K562 (cell line): ENCODE results near the gene CDK14. TPM values are rescaled to one million over a fixed set of nuclear protein-coding genes. Genes with fewer than 3 reads are reported as not detected.

Experiments
- ATAC-seq: fragments of 200-7000 bp; cut with Tn5 transposase; 3 replicates; pipeline ENCODE4 v1.9.1; 2020; ENCODE audit warnings: moderate library complexity
- BruUV-seq: library from RNA; stranded (reverse); fragments of 400-500 nt; replicated peaks from 2 replicates; lab custom pipeline; 2021; lab: Mats Ljungman, UMichigan
- CTCF ChIA-PET: fragments of 300-600 bp; formaldehyde crosslinking; extraction: SDS; loops from one replicate; lab custom pipeline; 2021; ENCODE audit warnings: low intra/inter-chr PET ratio; lab: Yijun Ruan, JAX
- POLR2A ChIA-PET: fragments of 300-600, 350-650 bp; sonication (Branson Sonifier 250); formaldehyde crosslinking; extraction: SDS; loops from one replicate; lab custom pipeline; 2021; ENCODE audit warnings: antibody characterized with exemption, inconsistent platforms; lab: Yijun Ruan, JAX
- DNase-seq, 4 experiments: peaks; one replicate each; pipeline versions ENCODE4 v3.0.0 to v3.0.0-alpha.2; 2011 to 2018; ENCODE audit warnings: low spot score in 3 of 4, mixed read lengths in 3 of 4; ENCODE audit errors: extremely low read depth in 1 of 4
- FAIRE-seq: peaks from 2 replicates; lab custom pipeline; 2011; peaks lifted over from hg19 to GRCh38; lab: Jason Lieb, UNC
- H2AFZ ChIP-seq: 2 replicates; pipeline ENCODE4 v1.6.0; 2011; ENCODE audit warnings: low read depth, low read length, control low read depth, inconsistent platforms
- H3K27ac ChIP-seq: fragments of 200-600 bp; 3 replicates; pipeline ENCODE4 v1.8.0; 2011; ENCODE audit warnings: low read depth, mild to moderate bottlenecking, control low read depth, inconsistent platforms, low read length, moderate library complexity, mixed read lengths; ENCODE audit errors: extremely low read depth
- H3K27me3 ChIP-seq, 2 experiments: fragments of 300-600 bp in 1 of 2; 2 replicates in 1 of 2; 3 replicates in 1 of 2; pipeline versions ENCODE4 v1.6.0 to v1.8.0; 2011; ENCODE audit warnings: inconsistent platforms in 2 of 2, low read length in 2 of 2, mild to moderate bottlenecking in 1 of 2, mixed read lengths in 1 of 2, moderate library complexity in 1 of 2; ENCODE audit not compliant: control insufficient read depth in 2 of 2, insufficient read depth in 2 of 2
- H3K36me3 ChIP-seq: fragments of 300-600 bp; 3 replicates; pipeline ENCODE4 v1.8.0; 2011; ENCODE audit warnings: mild to moderate bottlenecking, low read length, inconsistent platforms; ENCODE audit not compliant: control insufficient read depth, insufficient read depth
- H3K4me1 ChIP-seq, 2 experiments: fragments of 200-600 bp in 1 of 2; replicated peaks in 1 of 2; 2 replicates in 1 of 2; 3 replicates in 1 of 2; pipeline versions ENCODE4 v1.5.1 to v1.8.0; 2011; ENCODE audit warnings: inconsistent platforms in 2 of 2, low read length in 2 of 2, mild to moderate bottlenecking in 1 of 2, mixed read lengths in 1 of 2, moderate library complexity in 1 of 2; ENCODE audit not compliant: control insufficient read depth in 2 of 2, insufficient read depth in 2 of 2
- H3K4me2 ChIP-seq: 2 replicates; pipeline ENCODE4 v1.6.1; 2011; ENCODE audit warnings: low read length, control low read depth, inconsistent platforms, mixed read lengths; ENCODE audit not compliant: insufficient read depth
- H3K4me3 ChIP-seq: fragments of 200-600 bp; sonication (generic), shearing (Covaris generic); 2 replicates; pipeline ENCODE4 v1.5.1; 2016; ENCODE audit warnings: control low read depth, inconsistent platforms
- H3K79me2 ChIP-seq: fragments of 200-600 bp; 3 replicates; pipeline ENCODE4 v1.8.0; 2011; ENCODE audit warnings: low read length, inconsistent platforms; ENCODE audit not compliant: control insufficient read depth, insufficient read depth
- H3K9ac ChIP-seq, 2 experiments: 2 replicates each; pipeline versions ENCODE4 v1.6.0 to v1.6.1; 2011; ENCODE audit warnings: low read depth in 2 of 2, low read length in 2 of 2, control low read depth in 1 of 2, inconsistent platforms in 1 of 2, mild to moderate bottlenecking in 1 of 2, mixed read lengths in 1 of 2; ENCODE audit not compliant: insufficient read depth in 1 of 2
- H3K9me1 ChIP-seq: one replicate; pipeline ENCODE4 v1.6.0; 2011; ENCODE audit warnings: inconsistent platforms, mild to moderate bottlenecking, low read length, moderate library complexity; ENCODE audit not compliant: control insufficient read depth, insufficient read depth
- H3K9me3 ChIP-seq: replicated peaks from 2 replicates; pipeline ENCODE4 v1.5.1; 2011; ENCODE audit warnings: low read depth, low read length, inconsistent platforms; ENCODE audit not compliant: control insufficient read depth, insufficient read depth
- H4K20me1 ChIP-seq: replicated peaks from 2 replicates; pipeline ENCODE4 v1.6.1; 2011; ENCODE audit warnings: low read length, inconsistent platforms, mixed read lengths; ENCODE audit not compliant: control insufficient read depth, insufficient read depth
- GTF2F1 ChIP-seq: IDR thresholded peaks from 2 replicates; pipeline ENCODE4 v1.6.1; 2011; ENCODE audit warnings: low read depth, low read length, improper control_type of control experiment
- HOXB6 ChIP-seq: fragments of 250-450 bp; sonication (Bioruptor Pico); IDR thresholded peaks from 2 replicates; pipeline ENCODE4 v1.5.1; 2022; ENCODE audit warnings: mild to moderate bottlenecking, borderline replicate concordance
- PHB ChIP-seq: fragments of 250-450 bp; sonication (Bioruptor Pico); IDR thresholded peaks from 2 replicates; pipeline ENCODE4 v1.5.0; 2021
- POLR2B ChIP-seq: fragments of 450-650 bp; IDR thresholded peaks from 2 replicates; pipeline ENCODE4 v1.6.1; 2018; ENCODE audit warnings: low read depth; ENCODE audit not compliant: partially characterized antibody
- PTBP1 ChIP-seq: fragments of 200-400 bp; formaldehyde crosslinking; IDR thresholded peaks from 2 replicates; pipeline ENCODE4 v1.6.1; 2017; ENCODE audit warnings: low read depth, low read length
- SNRNP70 ChIP-seq: fragments of 200-400 bp; formaldehyde crosslinking; optimal IDR thresholded peaks from 2 replicates; pipeline ENCODE3; 2017; ENCODE audit warnings: low read depth, low read length
- TAF15 ChIP-seq: fragments of 200-400 bp; formaldehyde crosslinking; IDR thresholded peaks from 2 replicates; pipeline ENCODE4 v1.6.1; 2017; ENCODE audit warnings: mild to moderate bottlenecking, low read depth, low read length, moderate library complexity
- TFAP4 ChIP-seq: sonication (generic); formaldehyde crosslinking; IDR thresholded peaks from 2 replicates; pipeline ENCODE4 v1.8.0; 2022; ENCODE audit warnings: missing genetic modification reagents, mild to moderate bottlenecking, moderate library complexity, borderline replicate concordance
- THRB ChIP-seq: fragments of 450-650 bp; formaldehyde crosslinking; conservative IDR thresholded peaks from 2 replicates; pipeline ENCODE4 v1.4.0; 2022; ENCODE audit warnings: mild to moderate bottlenecking, missing genetic modification characterization
- U2AF2 ChIP-seq: fragments of 200-400 bp; formaldehyde crosslinking; optimal IDR thresholded peaks from 2 replicates; pipeline ENCODE3; 2017; ENCODE audit warnings: low read depth, mild to moderate bottlenecking, low read length
- ZC3H8 ChIP-seq: fragments of 450-650 bp; IDR thresholded peaks from 2 replicates; pipeline ENCODE4 v1.6.1; 2017
- ZNF212 ChIP-seq: fragments of 450-650 bp; formaldehyde crosslinking; IDR thresholded peaks from 2 replicates; pipeline ENCODE4 v1.4.0; 2020; ENCODE audit warnings: mild to moderate bottlenecking
- ZNF507 ChIP-seq: conservative IDR thresholded peaks from 2 replicates; pipeline ENCODE4 v1.6.1; 2017; ENCODE audit warnings: missing genetic modification characterization, missing compliant biosample characterization
- ZNF644 ChIP-seq: fragments of 200-800 bp; sonication (Bioruptor generic); IDR thresholded peaks from 2 replicates; pipeline ENCODE4 v1.6.1; 2016; ENCODE audit warnings: low read depth, missing genetic modification characterization, missing compliant biosample characterization
- WGBS: fragments of 100-300 bp; shearing (Covaris generic); methylation state at CpG from one replicate; pipeline ENCODE4 v1.1.6; 2016; ENCODE audit warnings: low coverage, mixed read lengths; ENCODE audit not compliant: insufficient coverage; ENCODE audit errors: missing lambda C conversion rate; 5-methylcytosine and 5-hydroxymethylcytosine counted together
- in situ Hi-C: fragments of 300-500 bp; cut with MboI; formaldehyde crosslinking; loops from 4 replicates; pipeline ENCODE4 v1.15.0; 2018; ENCODE audit warnings: inconsistent platforms, mixed read lengths
- intact Hi-C: fragments of 100-400 bp; cut with micrococcal nuclease; formaldehyde crosslinking; loops from 2 replicates; pipeline ENCODE4 v1.14.2; 2022
- polyA plus RNA-seq, 8 experiments: library from polyadenylated mRNA; depleted of rRNA in 4 of 8; stranded (reverse) in 5 of 8; unstranded in 3 of 8; fragments of >200 nt; fragmentation: Nextera tagmentation in 2 of 8; fragmentation: Illumina TruSeq in 1 of 8; extraction: Ambion mirVana in 2 of 8; extraction: Trizol in 1 of 8; gene quantifications; 2 replicates each; pipeline versions ENCODE4 v1.2.1 to v1.2.3, GENCODE V29; 2011 to 2014; ENCODE audit warnings: inconsistent platforms in 1 of 8, missing spikeins in 1 of 8
- total RNA-seq, 7 experiments: library from RNA; depleted of rRNA in 6 of 7; stranded (reverse); fragments of >200 nt in 6 of 7; fragmentation: Illumina TruSeq in 2 of 7; extraction: Trizol in 2 of 7; gene quantifications; 2 replicates each; pipeline versions ENCODE4 v1.2.1 to v1.2.3, GENCODE V29; 2011 to 2021; ENCODE audit warnings: low replicate concordance in 1 of 7
- TF ChIP-seq, protein P1 (sequence below): sonication (generic); formaldehyde crosslinking; IDR thresholded peaks from 2 replicates; pipeline ENCODE4 v1.8.0; 2022; ENCODE audit warnings: mild to moderate bottlenecking, missing genetic modification reagents

Gene CDK14
- total and polyA plus RNA-seq, 9 of the 15 experiments (the other 6 are each of a cell fraction or from before 2014, with no cell fraction given): 0.03 to 0.91 (median 0.16) TPM

GRCh38 chr7:90721869-90722431 lies 125.8 kb downstream of the CDK14 start:
- BruUV-seq: no TSS peak
- WGBS: 0% methylated on average over 7 of the region's 7 CpGs
- Histone ChIP-seq H3K4me1 (no peaks in the 10 kb centered on the region), H3K79me2 (no peaks in the 10 kb centered on the region), H3K27me3 (no peaks in the 10 kb centered on the region), H3K9me3 (no peaks in the 10 kb centered on the region), H3K4me2 (no peak overlapping the region), H3K27ac (no peak overlapping the region), H2AFZ (no peak overlapping the region), H3K9ac (no peak overlapping the region), H3K4me3 (no peak overlapping the region), H3K36me3 (no peaks in the 10 kb centered on the region), H4K20me1 (no peaks in the 10 kb centered on the region), H3K9me1 (no peaks in the 10 kb centered on the region)
- intact Hi-C loops: no loop called here
- TF ChIP-seq TFAP4: no peak
- no peak for TF ChIP-seq GTF2F1
- no peak for TF ChIP-seq POLR2B
- no peak for TF ChIP-seq SNRNP70
- no peak for TF ChIP-seq THRB (CRISPR knock-in tag)
- TF ChIP-seq ZNF507 (tag): no peak
- no peak for TF ChIP-seq PTBP1
- TF ChIP-seq HOXB6 (CRISPR knock-in tag): no peak
- no peak for TF ChIP-seq ZNF644 (tag)
- TF ChIP-seq ZC3H8: no peak
- TF ChIP-seq TAF15: no peak
- TF ChIP-seq ZNF212 (CRISPR knock-in tag): no peak
- TF ChIP-seq, protein P1, sequence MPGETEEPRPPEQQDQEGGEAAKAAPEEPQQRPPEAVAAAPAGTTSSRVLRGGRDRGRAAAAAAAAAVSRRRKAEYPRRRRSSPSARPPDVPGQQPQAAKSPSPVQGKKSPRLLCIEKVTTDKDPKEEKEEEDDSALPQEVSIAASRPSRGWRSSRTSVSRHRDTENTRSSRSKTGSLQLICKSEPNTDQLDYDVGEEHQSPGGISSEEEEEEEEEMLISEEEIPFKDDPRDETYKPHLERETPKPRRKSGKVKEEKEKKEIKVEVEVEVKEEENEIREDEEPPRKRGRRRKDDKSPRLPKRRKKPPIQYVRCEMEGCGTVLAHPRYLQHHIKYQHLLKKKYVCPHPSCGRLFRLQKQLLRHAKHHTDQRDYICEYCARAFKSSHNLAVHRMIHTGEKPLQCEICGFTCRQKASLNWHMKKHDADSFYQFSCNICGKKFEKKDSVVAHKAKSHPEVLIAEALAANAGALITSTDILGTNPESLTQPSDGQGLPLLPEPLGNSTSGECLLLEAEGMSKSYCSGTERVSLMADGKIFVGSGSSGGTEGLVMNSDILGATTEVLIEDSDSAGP (CRISPR knock-in tag): no peak
- TF ChIP-seq U2AF2: no peak
- no peak for TF ChIP-seq PHB (CRISPR knock-in tag)
- POLR2A ChIA-PET: no interaction called here
- ATAC-seq: no peak
- FAIRE-seq: no peak
- DNase-seq: no peak
- CTCF ChIA-PET: no interaction called here
- in situ Hi-C loops: no loop called here
